HEK293 (cell line): ENCODE measurements around the gene TUFM.
A peak's percentile ranks its signal among the peaks of the same experiment; 100 is the strongest.

Experiments used
- GLI2 ChIP-seq: fragments of 450-650 bp; formaldehyde crosslinking; IDR thresholded peaks from 2 replicates; pipeline ENCODE4; 2017; ENCODE audit warnings: missing biosample characterization, missing genetic modification characterization, low read depth, borderline replicate concordance
- KLF7 ChIP-seq: fragments of 450-650 bp; formaldehyde crosslinking; IDR thresholded peaks from 2 replicates; pipeline ENCODE4 v1.5.1; 2016; ENCODE audit warnings: missing biosample characterization, missing genetic modification characterization, borderline replicate concordance
- MYNN ChIP-seq: fragments of 450-650 bp; formaldehyde crosslinking; IDR thresholded peaks from 2 replicates; pipeline ENCODE4 v1.5.1; 2016; ENCODE audit warnings: missing biosample characterization, missing genetic modification characterization, borderline replicate concordance
- PRDM1 ChIP-seq: fragments of 450-650 bp; formaldehyde crosslinking; IDR thresholded peaks from 2 replicates; pipeline ENCODE4; 2016; ENCODE audit warnings: missing biosample characterization, missing genetic modification characterization
- PRDM2 ChIP-seq: fragments of 450-650 bp; formaldehyde crosslinking; IDR thresholded peaks from 2 replicates; pipeline ENCODE4 v1.5.1; 2016; ENCODE audit warnings: missing biosample characterization, missing genetic modification characterization, borderline replicate concordance
- RBAK ChIP-seq: fragments of 450-650 bp; formaldehyde crosslinking; IDR thresholded peaks from 2 replicates; pipeline ENCODE4 v1.5.1; 2016; ENCODE audit warnings: missing biosample characterization, missing genetic modification characterization
- SCRT2 ChIP-seq: fragments of 450-650 bp; formaldehyde crosslinking; IDR thresholded peaks from 2 replicates; pipeline ENCODE4 v1.5.1; 2016; ENCODE audit warnings: missing biosample characterization, missing genetic modification characterization
- SP7 ChIP-seq: fragments of 450-650 bp; formaldehyde crosslinking; IDR thresholded peaks from 2 replicates; pipeline ENCODE4 v1.5.1; 2016; ENCODE audit warnings: missing biosample characterization, missing genetic modification characterization
- TCF7L2 ChIP-seq: IDR thresholded peaks from 2 replicates; pipeline ENCODE4 v1.6.1; 2011; ENCODE audit warnings: low read depth, mild to moderate bottlenecking, inconsistent platforms, low read length, moderate library complexity, borderline replicate concordance
- ZBTB1 ChIP-seq: fragments of 450-650 bp; formaldehyde crosslinking; IDR thresholded peaks from 2 replicates; pipeline ENCODE4 v1.5.1; 2016; ENCODE audit warnings: missing biosample characterization, missing genetic modification characterization
- ZBTB17 ChIP-seq: fragments of 450-650 bp; formaldehyde crosslinking; IDR thresholded peaks from 2 replicates; pipeline ENCODE4 v1.5.1; 2016; ENCODE audit warnings: missing biosample characterization, missing genetic modification characterization
- ZBTB21 ChIP-seq: fragments of 450-650 bp; formaldehyde crosslinking; IDR thresholded peaks from 2 replicates; pipeline ENCODE4 v1.5.1; 2017; ENCODE audit warnings: missing biosample characterization, missing genetic modification characterization
- ZBTB44 ChIP-seq: fragments of 450-650 bp; IDR thresholded peaks from 2 replicates; pipeline ENCODE4 v1.5.1; 2018; ENCODE audit warnings: missing biosample characterization, mild to moderate bottlenecking, missing genetic modification characterization
- ZFP3 ChIP-seq: fragments of 450-650 bp; formaldehyde crosslinking; IDR thresholded peaks from 2 replicates; pipeline ENCODE4 v1.5.1; 2016; ENCODE audit warnings: low read depth, missing biosample characterization, missing genetic modification characterization
- ZNF18 ChIP-seq: fragments of 450-650 bp; formaldehyde crosslinking; IDR thresholded peaks from 2 replicates; pipeline ENCODE4 v1.5.1; 2016; ENCODE audit warnings: missing biosample characterization, missing genetic modification characterization
- ZNF214 ChIP-seq: fragments of 450-650 bp; formaldehyde crosslinking; IDR thresholded peaks from 2 replicates; pipeline ENCODE4 v1.5.1; 2017; ENCODE audit warnings: missing biosample characterization, mild to moderate bottlenecking, missing genetic modification characterization, borderline replicate concordance
- ZNF223 ChIP-seq: fragments of 450-650 bp; formaldehyde crosslinking; IDR thresholded peaks from 2 replicates; pipeline ENCODE4 v1.5.1; 2016; ENCODE audit warnings: missing biosample characterization, missing genetic modification characterization
- ZNF239 ChIP-seq: fragments of 450-650 bp; formaldehyde crosslinking; IDR thresholded peaks from 2 replicates; pipeline ENCODE4 v1.5.1; 2016; ENCODE audit warnings: missing biosample characterization, missing genetic modification characterization
- ZNF302 ChIP-seq: fragments of 450-650 bp; formaldehyde crosslinking; IDR thresholded peaks from 2 replicates; pipeline ENCODE4 v1.5.1; 2016; ENCODE audit warnings: missing biosample characterization, missing genetic modification characterization, low read depth
- ZNF362 ChIP-seq: fragments of 450-650 bp; formaldehyde crosslinking; IDR thresholded peaks from 2 replicates; pipeline ENCODE4 v1.5.1; 2016; ENCODE audit warnings: missing biosample characterization, missing genetic modification characterization
- ZNF426 ChIP-seq: fragments of 450-650 bp; formaldehyde crosslinking; IDR thresholded peaks from 2 replicates; pipeline ENCODE4 v1.5.1; 2017; ENCODE audit warnings: missing biosample characterization, missing genetic modification characterization, mild to moderate bottlenecking, inconsistent platforms, moderate library complexity
- ZNF521 ChIP-seq: fragments of 450-650 bp; formaldehyde crosslinking; IDR thresholded peaks from 2 replicates; pipeline ENCODE4 v1.5.1; 2017; ENCODE audit warnings: missing biosample characterization, mild to moderate bottlenecking, missing genetic modification characterization
- ZNF610 ChIP-seq: fragments of 450-650 bp; formaldehyde crosslinking; IDR thresholded peaks from 2 replicates; pipeline ENCODE4 v1.5.1; 2016; ENCODE audit warnings: missing biosample characterization, missing genetic modification characterization, borderline replicate concordance
- ZNF654 ChIP-seq: fragments of 450-650 bp; formaldehyde crosslinking; IDR thresholded peaks from 2 replicates; pipeline ENCODE4 v1.5.1; 2016; ENCODE audit warnings: low read depth, missing biosample characterization, missing genetic modification characterization
- ZNF658 ChIP-seq: fragments of 450-650 bp; formaldehyde crosslinking; IDR thresholded peaks from 2 replicates; pipeline ENCODE4; 2016; ENCODE audit warnings: missing biosample characterization, missing genetic modification characterization
- ZNF677 ChIP-seq: fragments of 450-650 bp; IDR thresholded peaks from 2 replicates; pipeline ENCODE4 v1.5.0; 2018; ENCODE audit warnings: missing biosample characterization, mild to moderate bottlenecking, missing genetic modification characterization, moderate library complexity
- ZSCAN4 ChIP-seq: fragments of 450-650 bp; formaldehyde crosslinking; IDR thresholded peaks from 2 replicates; pipeline ENCODE4 v1.5.1; 2017; ENCODE audit warnings: missing biosample characterization, missing genetic modification characterization
- ZXDB ChIP-seq: fragments of 450-650 bp; formaldehyde crosslinking; IDR thresholded peaks from 2 replicates; pipeline ENCODE4 v1.5.1; 2016; ENCODE audit warnings: missing biosample characterization, missing genetic modification characterization

Gene TUFM

GRCh38 chr16:28846080-28846932 is at the start of gene TUFM (continued):
- TF ChIP-seq ZNF18 (tag by site-specific recombination) (peak; percentile 51; the same call in 1 of the 2 replicates), GLI2 (tag by site-specific recombination) (no peak), ZNF521 (tag by site-specific recombination) (no peak), PRDM2 (tag by site-specific recombination) (no peak), ZNF426 (tag by site-specific recombination) (no peak), ZNF302 (tag by site-specific recombination) (no peak), ZFP3 (tag by site-specific recombination) (no peak), ZNF654 (tag by site-specific recombination) (no peak), ZBTB1 (tag by site-specific recombination) (no peak), SP7 (tag by site-specific recombination) (peak; percentile 83), ZBTB44 (tag by site-specific recombination) (no peak), TCF7L2 (no peak), ZBTB17 (tag by site-specific recombination) (peak; percentile 93), ZNF239 (no peak), ZNF610 (tag by site-specific recombination) (peak; percentile 85), ZXDB (tag by site-specific recombination) (peak; percentile 91), ZNF223 (tag by site-specific recombination) (no peak; the same call in 1 of the 2 replicates), PRDM1 (tag by site-specific recombination) (no peak), SCRT2 (tag by site-specific recombination) (no peak), ZSCAN4 (tag by site-specific recombination) (no peak), ZNF214 (tag by site-specific recombination) (no peak), ZNF362 (tag by site-specific recombination) (no peak), ZNF677 (no peak), ZNF658 (tag by site-specific recombination) (no peak), ZBTB21 (peak; percentile 98), RBAK (tag by site-specific recombination) (no peak), KLF7 (tag by site-specific recombination) (no peak), MYNN (tag by site-specific recombination) (no peak)
